HCT116 (cell line): ENCODE results near the gene COL21A1.

ENCODE experiments used
- CEBPB ChIP-seq: IDR thresholded peaks from 2 replicates; pipeline ENCODE4 v1.6.1; 2012; ENCODE audit warnings: low read depth
- CTCF ChIP-seq, 3 experiments: fragments of 200-600 bp in 1 of 3; sonication (generic) in 1 of 3; IDR thresholded peaks in 2 of 3; conservative IDR thresholded peaks in 1 of 3; 2 replicates each; pipeline ENCODE4 v1.5.1; 2012 to 2017; ENCODE audit warnings: low read depth in 2 of 3, low read length in 2 of 3, antibody characterized with exemption in 1 of 3, borderline replicate concordance in 1 of 3, control low read depth in 1 of 3, mild to moderate bottlenecking in 1 of 3, mixed read lengths in 1 of 3, mixed run types in 1 of 3, moderate library complexity in 1 of 3; ENCODE audit not compliant: insufficient read depth in 1 of 3
- EGR1 ChIP-seq: IDR thresholded peaks from 2 replicates; pipeline ENCODE4 v1.6.1; 2012; ENCODE audit warnings: low read depth
- EZH2 ChIP-seq: fragments of 200-600 bp; sonication (generic); IDR thresholded peaks from 2 replicates; pipeline ENCODE4 v1.6.1; 2017; ENCODE audit warnings: antibody characterized with exemption, mixed run types
- JUND ChIP-seq: IDR thresholded peaks from 2 replicates; pipeline ENCODE4 v1.6.1; 2012
- MAX ChIP-seq: IDR thresholded peaks from 2 replicates; pipeline ENCODE4 v1.6.1; 2012
- POLR2A ChIP-seq: IDR thresholded peaks from 2 replicates; pipeline ENCODE4 v1.7.0; 2011; ENCODE audit warnings: borderline replicate concordance; ENCODE audit not compliant: insufficient read depth, insufficient read length; ENCODE audit errors: extremely low read depth
- POLR2AphosphoS5 ChIP-seq: IDR thresholded peaks from 2 replicates; pipeline ENCODE4 v1.6.1; 2011; ENCODE audit warnings: mild to moderate bottlenecking, low read depth, low read length, moderate library complexity
- REST ChIP-seq: IDR thresholded peaks from 2 replicates; pipeline ENCODE4 v1.6.1; 2012; ENCODE audit warnings: low read depth
- SIN3A ChIP-seq: IDR thresholded peaks from 2 replicates; pipeline ENCODE4 v1.6.1; 2012; ENCODE audit warnings: low read depth
- TCF7L2 ChIP-seq: IDR thresholded peaks from 2 replicates; pipeline ENCODE4 v1.7.0; 2011; ENCODE audit warnings: borderline replicate concordance, inconsistent platforms; ENCODE audit not compliant: insufficient read depth, insufficient read length; ENCODE audit errors: extremely low read depth
- ZNF274 ChIP-seq: fragments of 200-500 bp; sonication (Bioruptor generic); IDR thresholded peaks from 2 replicates; pipeline ENCODE4 v1.6.1; 2014; ENCODE audit warnings: mild to moderate bottlenecking, low read depth, low read length, inconsistent platforms

- no peak for TF ChIP-seq POLR2AphosphoS5
- no peak for TF ChIP-seq EGR1
- no peak for TF ChIP-seq CTCF (IDR thresholded peaks at IDR 0.05 in 2 of 3, conservative IDR thresholded peaks at IDR 0.05 in 1 of 3; ENCODE audit: borderline replicate concordance in 1 of 3, insufficient read depth in 1 of 3, low read depth in 2 of 3, low read length in 2 of 3)
- no peak for TF ChIP-seq POLR2A
- TF ChIP-seq JUND, result no peak
- TF ChIP-seq TCF7L2, result no peak
- no peak for TF ChIP-seq MAX
- no peak for TF ChIP-seq CEBPB
- no peak for TF ChIP-seq ZNF274
- no peak for TF ChIP-seq EZH2
- no peak for TF ChIP-seq REST
- no peak for TF ChIP-seq SIN3A
These were observed 30.8 kb upstream of the COL21A1 start for GRCh38 chr6:56278171-56278591.
